Memory B cell (primary cell): ENCODE data around the gene LMOD3.

Source experiments
- ATAC-seq: fragments of 150-1000 bp; cut with Tn5 transposase; 2 replicates; pipeline ENCODE4 v1.10.0; 2021; ENCODE audit warnings: low read depth, mild to moderate bottlenecking, moderate library complexity
- DNase-seq, 2 donors: peaks; one replicate each; pipeline ENCODE4 v3.0.0; 2022; ENCODE audit warnings: low spot score in 2 of 2
- H3K27ac Mint-ChIP-seq: one replicate; pipeline ENCODE4 v1.8.0; 2022; ENCODE audit warnings: mild to moderate bottlenecking, moderate library complexity, mixed read lengths
- H3K27me3 Mint-ChIP-seq: one replicate; pipeline ENCODE4 v1.8.0; 2022; ENCODE audit warnings: mixed read lengths
- H3K36me3 Mint-ChIP-seq: one replicate; pipeline ENCODE4 v1.8.0; 2022; ENCODE audit warnings: mild to moderate bottlenecking, mixed read lengths
- H3K4me1 Mint-ChIP-seq: one replicate; pipeline ENCODE4 v1.8.0; 2022; ENCODE audit warnings: mixed read lengths
- H3K4me3 Mint-ChIP-seq: one replicate; pipeline ENCODE4 v1.8.0; 2022; ENCODE audit warnings: mild to moderate bottlenecking, moderate library complexity, mixed read lengths
- H3K9me3 Mint-ChIP-seq: one replicate; pipeline ENCODE4 v1.8.0; 2022; ENCODE audit warnings: mixed read lengths

LMOD3 gene

GRCh38 chr3:69122403-69122802 is at the start of gene LMOD3:
Gene LMOD3, minus strand, starts transcription at chr3:69122595. Its CDS starts 209 bp downstream, at chr3:69122386.
- H3K36me3 Mint-ChIP-seq: no peaks in the 10 kb centered on the region
- H3K4me1 Mint-ChIP-seq: no peaks in the 10 kb centered on the region
- no peak within 1 kb of the TSS for H3K27ac Mint-ChIP-seq
- no peaks in the 10 kb centered on the region for H3K9me3 Mint-ChIP-seq
- ATAC-seq: no peak
- DNase-seq: no peak
- H3K27me3 Mint-ChIP-seq: peaks cover 4% of the 10 kb centered on the region
- H3K4me3 Mint-ChIP-seq: no peak within 1 kb of the TSS

GRCh38 chr3:69172058-69172457 is 49.7 kb upstream of the LMOD3 start:
- DNase-seq (no peak), ATAC-seq (no peak)
- peaks cover 4% of the 10 kb centered on the region for H3K27me3 Mint-ChIP-seq
- H3K9me3 Mint-ChIP-seq: no peaks in the 10 kb centered on the region
- H3K36me3 Mint-ChIP-seq: no peaks in the 10 kb centered on the region
- H3K27ac Mint-ChIP-seq: no peak overlapping the region
- H3K4me1 Mint-ChIP-seq: no peaks in the 10 kb centered on the region
- no peak overlapping the region for H3K4me3 Mint-ChIP-seq

GRCh38 chr3:69166446-69166845 is 44.1 kb upstream of the LMOD3 start:
- H3K27me3 Mint-ChIP-seq: peaks cover 2% of the 10 kb centered on the region
- no peaks in the 10 kb centered on the region for H3K4me1 Mint-ChIP-seq
- ATAC-seq (no peak), DNase-seq (no peak)
- no peak overlapping the region for H3K27ac Mint-ChIP-seq
- H3K4me3 Mint-ChIP-seq: no peak overlapping the region
- H3K36me3 Mint-ChIP-seq: no peaks in the 10 kb centered on the region
- H3K9me3 Mint-ChIP-seq: no peaks in the 10 kb centered on the region

GRCh38 chr3:69165744-69166143 is 43.3 kb upstream of the LMOD3 start:
- Mint-ChIP-seq H3K36me3 (no peaks in the 10 kb centered on the region), H3K27ac (no peak overlapping the region)
- no peak for ATAC-seq

GRCh38 chr3:69164296-69164695 is 41.9 kb upstream of the LMOD3 start:
- ATAC-seq: no peak
- Mint-ChIP-seq H3K4me1 (no peaks in the 10 kb centered on the region), H3K9me3 (no peaks in the 10 kb centered on the region), H3K27me3 (no peaks in the 10 kb centered on the region), H3K27ac (no peak overlapping the region), H3K4me3 (no peak overlapping the region), H3K36me3 (no peaks in the 10 kb centered on the region)
- no peak for DNase-seq

More at GRCh38 chr3:69165744-69166143, 43.3 kb upstream of the LMOD3 start:
- Mint-ChIP-seq H3K9me3 (no peaks in the 10 kb centered on the region), H3K4me1 (no peaks in the 10 kb centered on the region), H3K27me3 (no peaks in the 10 kb centered on the region), H3K4me3 (no peak overlapping the region)
- DNase-seq: no peak

GRCh38 chr3:69162308-69162980 is 40.0 kb upstream of the LMOD3 start:
- DNase-seq: no peak
- Mint-ChIP-seq H3K4me3 (no peak overlapping the region), H3K36me3 (no peaks in the 10 kb centered on the region), H3K27ac (no peak overlapping the region), H3K9me3 (no peaks in the 10 kb centered on the region), H3K27me3 (no peaks in the 10 kb centered on the region), H3K4me1 (no peaks in the 10 kb centered on the region)
- no peak for ATAC-seq

- H3K4me3 Mint-ChIP-seq: no peak overlapping the region
- DNase-seq: peak in 1 of 2 donors; percentile 27
- no peaks in the 10 kb centered on the region for H3K27me3 Mint-ChIP-seq
- no peak overlapping the region for H3K27ac Mint-ChIP-seq
- H3K9me3 Mint-ChIP-seq: no peaks in the 10 kb centered on the region
- peak; percentile 44 for ATAC-seq
- H3K36me3 Mint-ChIP-seq: no peaks in the 10 kb centered on the region
- H3K4me1 Mint-ChIP-seq: no peaks in the 10 kb centered on the region
Observed at GRCh38 chr3:69161587-69162307, 39.4 kb upstream of the LMOD3 start.

- no peak for DNase-seq
- no peak overlapping the region for H3K4me3 Mint-ChIP-seq
- no peaks in the 10 kb centered on the region for H3K36me3 Mint-ChIP-seq
- H3K27me3 Mint-ChIP-seq: no peaks in the 10 kb centered on the region
- H3K27ac Mint-ChIP-seq: no peak overlapping the region
- H3K4me1 Mint-ChIP-seq: no peaks in the 10 kb centered on the region
- no peak for ATAC-seq
- no peaks in the 10 kb centered on the region for H3K9me3 Mint-ChIP-seq
Observed at GRCh38 chr3:69160525-69160924, 38.1 kb upstream of the LMOD3 start.

GRCh38 chr3:69160107-69160506 is 37.7 kb upstream of the LMOD3 start:
- DNase-seq (no peak), ATAC-seq (no peak)
- Mint-ChIP-seq H3K27ac (no peak overlapping the region), H3K9me3 (no peaks in the 10 kb centered on the region), H3K27me3 (no peaks in the 10 kb centered on the region), H3K4me3 (no peak overlapping the region), H3K4me1 (no peaks in the 10 kb centered on the region), H3K36me3 (no peaks in the 10 kb centered on the region)

GRCh38 chr3:69149586-69149985 is 27.2 kb upstream of the LMOD3 start:
- no peak overlapping the region for H3K27ac Mint-ChIP-seq

GRCh38 chr3:69145688-69146087 is 23.3 kb upstream of the LMOD3 start:
- Mint-ChIP-seq H3K9me3 (no peaks in the 10 kb centered on the region), H3K27ac (no peak overlapping the region), H3K4me3 (no peak overlapping the region), H3K36me3 (no peaks in the 10 kb centered on the region), H3K4me1 (no peaks in the 10 kb centered on the region), H3K27me3 (peaks cover 8% of the 10 kb centered on the region)
- ATAC-seq (no peak), DNase-seq (no peak)

More at GRCh38 chr3:69149586-69149985, 27.2 kb upstream of the LMOD3 start:
- Mint-ChIP-seq H3K36me3 (no peaks in the 10 kb centered on the region), H3K4me3 (no peak overlapping the region), H3K9me3 (no peaks in the 10 kb centered on the region), H3K27me3 (no peaks in the 10 kb centered on the region), H3K4me1 (peaks cover 5% of the 10 kb centered on the region)
- ATAC-seq (no peak), DNase-seq (no peak)

GRCh38 chr3:69144631-69145245 is 22.3 kb upstream of the LMOD3 start:
- no peak for DNase-seq
- no peaks in the 10 kb centered on the region for H3K36me3 Mint-ChIP-seq
- peaks cover 10% of the 10 kb centered on the region for H3K27me3 Mint-ChIP-seq
- H3K4me3 Mint-ChIP-seq: no peak overlapping the region
- no peaks in the 10 kb centered on the region for H3K4me1 Mint-ChIP-seq
- H3K9me3 Mint-ChIP-seq: no peaks in the 10 kb centered on the region
- H3K27ac Mint-ChIP-seq: no peak overlapping the region
- no peak for ATAC-seq

- Mint-ChIP-seq H3K27me3 (peaks cover 15% of the 10 kb centered on the region), H3K9me3 (no peaks in the 10 kb centered on the region), H3K4me3 (no peak overlapping the region), H3K36me3 (no peaks in the 10 kb centered on the region), H3K4me1 (no peaks in the 10 kb centered on the region), H3K27ac (no peak overlapping the region)
- no peak for DNase-seq
- ATAC-seq: no peak
Observed at GRCh38 chr3:69143612-69144011, 21.2 kb upstream of the LMOD3 start.

GRCh38 chr3:69142797-69143454 is 20.5 kb upstream of the LMOD3 start:
- no peak overlapping the region for H3K4me3 Mint-ChIP-seq
- no peaks in the 10 kb centered on the region for H3K36me3 Mint-ChIP-seq
- DNase-seq: no peak
- no peak for ATAC-seq
- peaks cover 15% of the 10 kb centered on the region for H3K27me3 Mint-ChIP-seq
- H3K9me3 Mint-ChIP-seq: no peaks in the 10 kb centered on the region
- no peak overlapping the region for H3K27ac Mint-ChIP-seq
- H3K4me1 Mint-ChIP-seq: no peaks in the 10 kb centered on the region
